ENCODE data around the gene HOXC10. TPM values are rescaled to one million over a fixed set of nuclear protein-coding genes. Genes with fewer than 3 reads are reported as not detected.
A peak's percentile ranks its signal among the peaks of the same experiment; 100 is the strongest.

Gene HOXC10
- total RNA-seq, 1 donor = 0.43 TPM

- peak; percentile 48 for DNase-seq (ENCODE audit: low read depth)
- TF ChIP-seq CTCF (IDR thresholded peaks at IDR 0.05; ENCODE audit: insufficient read depth, low read depth, low read length) = no peak
- no peak overlapping the region for H3K4me3 ChIP-seq (ENCODE audit: low read depth, low read length)
These were observed 45.5 kb upstream of the HOXC10 start for GRCh38 chr12:53939141-53940108.

- DNase-seq (ENCODE audit: low read depth) = no peak
- TF ChIP-seq CTCF (IDR thresholded peaks at IDR 0.05; ENCODE audit: insufficient read depth, low read depth, low read length) = no peak
- no peak overlapping the region for H3K4me3 ChIP-seq (ENCODE audit: low read depth, low read length)
These were observed 44.4 kb upstream of the HOXC10 start for GRCh38 chr12:53940443-53941014.

GRCh38 chr12:53941187-53941586 is 43.8 kb upstream of the HOXC10 start:
- no peak for DNase-seq (ENCODE audit: low read depth)
- no peak for TF ChIP-seq CTCF (IDR thresholded peaks at IDR 0.05; ENCODE audit: insufficient read depth, low read depth, low read length)
- no peak overlapping the region for H3K4me3 ChIP-seq (ENCODE audit: low read depth, low read length)

- TF ChIP-seq CTCF (IDR thresholded peaks at IDR 0.05; ENCODE audit: insufficient read depth, low read depth, low read length) = no peak
- H3K4me3 ChIP-seq (ENCODE audit: low read depth, low read length) = no peak overlapping the region
- DNase-seq (ENCODE audit: low read depth) = no peak
These were observed 43.2 kb upstream of the HOXC10 start for GRCh38 chr12:53941750-53942149.

GRCh38 chr12:53942467-53942997 is 42.4 kb upstream of the HOXC10 start:
- TF ChIP-seq CTCF (IDR thresholded peaks at IDR 0.05; ENCODE audit: insufficient read depth, low read depth, low read length) = no peak
- no peak overlapping the region for H3K4me3 ChIP-seq (ENCODE audit: low read depth, low read length)
- DNase-seq (ENCODE audit: low read depth) = no peak

GRCh38 chr12:53944209-53944608 is 40.7 kb upstream of the HOXC10 start:
- DNase-seq (ENCODE audit: low read depth) = no peak
- H3K4me3 ChIP-seq (ENCODE audit: low read depth, low read length) = no peak overlapping the region
- no peak for TF ChIP-seq CTCF (IDR thresholded peaks at IDR 0.05; ENCODE audit: insufficient read depth, low read depth, low read length)

All from fibroblast of villous mesenchyme (primary cell).